PC-3 (cell line): ENCODE results near the gene ADTRP.

ENCODE experiments used
- EZH2 ChIP-seq: fragments of 300-600 bp; sonication (generic); IDR thresholded peaks from one replicate; pipeline ENCODE4 v1.6.1; 2017; ENCODE audit warnings: antibody characterized with exemption, mild to moderate bottlenecking, low read length; ENCODE audit not compliant: unreplicated experiment
- TF ChIP-seq, protein P1 (sequence below): fragments of 300-600 bp; sonication (generic); conservative IDR thresholded peaks from 2 replicates; pipeline ENCODE4 v1.5.1; 2017; ENCODE audit warnings: antibody characterized with exemption, low read depth, mild to moderate bottlenecking, low read length

DNA sequence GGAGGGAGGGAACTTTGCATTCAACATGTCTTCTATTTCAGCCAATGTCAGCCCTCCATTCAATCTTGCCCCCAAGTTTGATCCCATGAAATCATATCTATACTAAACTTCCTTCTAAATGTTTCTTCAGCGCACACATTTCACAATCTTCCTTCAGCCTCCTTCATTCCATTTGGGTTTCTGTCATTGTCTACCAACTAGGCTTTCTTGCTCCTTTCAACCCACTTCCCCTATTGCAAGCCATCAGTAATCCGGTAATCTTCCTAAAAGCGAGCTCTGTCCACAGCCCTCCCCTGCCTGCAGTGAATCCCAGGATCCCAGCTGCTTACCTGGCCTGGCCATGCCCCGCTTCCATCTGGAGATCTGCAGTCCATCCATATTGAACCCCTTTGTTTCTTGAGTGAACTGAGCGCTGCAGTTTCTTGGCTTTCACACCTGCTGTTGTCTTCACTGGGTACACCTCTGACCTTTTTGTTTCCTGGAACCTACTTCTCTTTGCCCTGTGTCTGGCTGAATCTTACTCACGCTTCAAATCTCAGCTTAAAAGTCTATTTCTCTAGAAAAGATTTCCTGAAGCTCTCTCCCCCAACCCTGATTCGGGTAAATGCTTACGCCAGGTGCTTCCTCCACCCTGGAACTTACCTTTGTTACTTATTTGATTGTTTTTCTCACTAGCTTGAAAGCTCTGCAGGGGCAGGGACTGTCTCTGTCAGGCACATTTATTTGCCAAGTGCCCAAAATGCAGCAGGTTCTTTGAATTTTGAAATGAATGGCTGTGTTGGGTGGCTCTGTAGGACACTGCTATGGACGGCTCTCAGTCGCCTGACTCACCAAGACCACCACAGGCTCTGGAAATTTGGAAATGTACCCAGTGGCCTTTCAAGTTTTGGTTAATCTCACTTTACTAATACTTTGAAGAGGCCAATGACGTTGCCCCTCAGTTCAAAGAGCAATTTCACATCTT, 50.3 kb downstream of the ADTRP start:
- TF ChIP-seq, protein P1, sequence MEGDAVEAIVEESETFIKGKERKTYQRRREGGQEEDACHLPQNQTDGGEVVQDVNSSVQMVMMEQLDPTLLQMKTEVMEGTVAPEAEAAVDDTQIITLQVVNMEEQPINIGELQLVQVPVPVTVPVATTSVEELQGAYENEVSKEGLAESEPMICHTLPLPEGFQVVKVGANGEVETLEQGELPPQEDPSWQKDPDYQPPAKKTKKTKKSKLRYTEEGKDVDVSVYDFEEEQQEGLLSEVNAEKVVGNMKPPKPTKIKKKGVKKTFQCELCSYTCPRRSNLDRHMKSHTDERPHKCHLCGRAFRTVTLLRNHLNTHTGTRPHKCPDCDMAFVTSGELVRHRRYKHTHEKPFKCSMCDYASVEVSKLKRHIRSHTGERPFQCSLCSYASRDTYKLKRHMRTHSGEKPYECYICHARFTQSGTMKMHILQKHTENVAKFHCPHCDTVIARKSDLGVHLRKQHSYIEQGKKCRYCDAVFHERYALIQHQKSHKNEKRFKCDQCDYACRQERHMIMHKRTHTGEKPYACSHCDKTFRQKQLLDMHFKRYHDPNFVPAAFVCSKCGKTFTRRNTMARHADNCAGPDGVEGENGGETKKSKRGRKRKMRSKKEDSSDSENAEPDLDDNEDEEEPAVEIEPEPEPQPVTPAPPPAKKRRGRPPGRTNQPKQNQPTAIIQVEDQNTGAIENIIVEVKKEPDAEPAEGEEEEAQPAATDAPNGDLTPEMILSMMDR: no peak
- TF ChIP-seq EZH2: no peak
